Measurements from ENCODE around the gene CCDC152.

The CCDC152 gene

DNA sequence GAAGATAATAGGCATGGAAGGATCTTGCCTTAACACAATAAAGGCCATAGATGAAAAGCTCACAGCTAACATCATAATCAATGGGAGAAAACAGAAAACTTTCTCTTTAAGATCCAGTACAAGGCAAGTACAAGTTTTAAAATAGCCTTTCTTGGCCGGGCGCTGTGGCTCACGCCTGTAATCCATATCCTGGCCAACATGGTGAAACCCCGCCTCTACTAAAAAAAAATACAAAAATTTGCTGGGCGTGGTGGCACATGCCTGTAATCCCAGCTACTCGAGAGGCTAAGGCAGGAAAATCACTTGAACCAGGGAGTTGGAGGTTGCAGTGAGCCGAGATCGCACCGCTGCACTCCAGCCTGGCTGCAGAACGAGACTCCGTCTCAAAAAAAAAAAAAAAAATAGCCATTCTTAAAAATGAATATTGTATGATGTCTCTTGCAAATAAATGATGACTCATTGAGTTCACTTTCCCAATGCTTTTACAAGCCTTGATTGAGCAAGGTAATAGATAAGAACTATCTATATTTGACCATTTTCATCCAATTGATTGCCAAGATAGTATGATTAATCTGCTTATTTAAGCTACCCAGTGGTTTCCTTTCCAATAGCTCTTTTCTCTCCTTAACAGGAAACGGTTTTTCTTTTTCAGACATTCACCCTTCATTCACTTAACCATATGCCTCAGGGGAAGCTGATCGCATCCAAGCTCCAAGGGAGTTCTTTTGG lies 15.8 kb downstream of the CCDC152 start:
- DNase-seq (ENCODE audit: low read depth), result no peak
- H3K4me3 ChIP-seq (ENCODE audit: low read depth, low read length), result no peak overlapping the region

DNA sequence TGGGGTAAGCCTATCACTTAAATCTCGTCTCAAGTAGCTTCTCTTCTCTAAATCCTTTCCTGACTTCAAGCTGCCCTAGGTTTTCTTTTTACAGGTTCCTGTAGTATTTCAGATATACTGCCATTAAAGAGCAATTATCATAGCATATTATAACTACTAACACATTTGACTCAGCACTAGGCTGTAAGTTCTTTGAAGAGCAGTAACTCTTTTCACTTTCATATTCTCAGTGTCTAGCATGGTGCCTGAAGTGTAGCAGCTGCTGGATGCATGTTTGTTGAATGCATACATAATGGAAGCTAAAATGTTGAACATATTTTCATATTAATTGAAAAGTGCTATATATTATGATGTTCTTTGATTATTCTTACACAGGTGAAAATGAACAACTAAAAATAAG lies 22.5 kb downstream of the CCDC152 start:
- no peak for DNase-seq (ENCODE audit: low read depth)

DNA sequence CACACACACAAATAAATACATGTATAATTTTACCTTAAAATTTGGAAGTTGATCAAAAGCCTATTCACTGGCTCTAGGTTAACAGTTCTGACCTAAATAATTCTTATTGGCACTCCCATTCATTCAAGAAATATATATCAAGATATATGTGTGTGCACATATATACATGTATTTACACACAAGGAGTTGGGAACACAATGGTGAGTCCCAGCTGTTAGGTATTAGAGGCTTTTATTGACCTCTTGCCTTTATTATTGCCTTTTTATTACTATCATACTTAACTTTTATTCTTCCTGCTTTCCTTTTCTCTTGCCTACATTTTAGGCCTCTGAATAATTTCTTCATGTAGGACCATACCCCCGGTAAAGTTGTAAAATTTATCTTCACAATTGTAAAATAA lies 25.0 kb downstream of the CCDC152 start:
- DNase-seq (ENCODE audit: low read depth), result no peak
- no peak overlapping the region for H3K4me3 ChIP-seq (ENCODE audit: low read depth, low read length)

More for the DNA sequence above, 22.5 kb downstream of the CCDC152 start:
- H3K4me3 ChIP-seq (ENCODE audit: low read depth, low read length), result no peak overlapping the region

DNA sequence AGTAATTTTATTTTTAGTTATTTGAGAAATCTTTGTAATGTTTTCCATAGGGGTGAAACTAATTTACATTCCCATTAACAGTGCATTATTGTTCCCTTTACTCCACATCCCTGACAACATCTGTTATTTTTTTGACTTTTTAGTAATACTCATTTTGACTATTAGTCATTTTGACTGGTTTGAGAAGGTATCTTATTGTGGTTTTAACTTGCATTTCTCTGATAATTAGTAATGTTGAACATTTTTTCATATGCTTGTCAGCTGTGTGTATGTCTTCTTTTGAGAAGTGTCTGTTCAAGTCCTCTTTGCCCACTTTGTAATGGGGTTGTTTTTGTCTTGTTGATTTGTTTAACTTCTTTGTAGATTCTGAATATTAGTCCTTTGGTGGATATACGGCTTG lies 27.5 kb downstream of the CCDC152 start:
- H3K4me3 ChIP-seq (ENCODE audit: low read depth, low read length), result no peak overlapping the region
- DNase-seq (ENCODE audit: low read depth), result no peak

DNA sequence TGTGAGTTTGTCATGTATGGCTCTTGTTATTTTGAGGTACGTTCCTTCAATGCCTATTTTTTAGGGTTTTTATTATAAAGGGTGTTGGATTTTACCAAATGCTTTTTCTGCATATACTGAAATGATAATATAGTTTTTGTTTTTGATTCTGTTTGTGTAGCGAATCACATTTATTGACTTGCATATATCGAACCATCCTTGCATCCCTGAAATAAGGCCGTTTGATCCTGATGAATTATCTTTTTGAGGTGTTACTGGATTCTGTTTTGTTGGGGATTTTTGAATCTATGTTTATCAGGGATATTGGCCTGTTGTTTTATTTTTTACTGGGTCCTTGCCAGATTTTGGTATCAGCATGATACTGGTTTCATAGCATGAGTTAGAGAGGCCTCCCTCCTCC lies 29.1 kb downstream of the CCDC152 start:
- no peak for DNase-seq (ENCODE audit: low read depth)
- no peak overlapping the region for H3K4me3 ChIP-seq (ENCODE audit: low read depth, low read length)

DNA sequence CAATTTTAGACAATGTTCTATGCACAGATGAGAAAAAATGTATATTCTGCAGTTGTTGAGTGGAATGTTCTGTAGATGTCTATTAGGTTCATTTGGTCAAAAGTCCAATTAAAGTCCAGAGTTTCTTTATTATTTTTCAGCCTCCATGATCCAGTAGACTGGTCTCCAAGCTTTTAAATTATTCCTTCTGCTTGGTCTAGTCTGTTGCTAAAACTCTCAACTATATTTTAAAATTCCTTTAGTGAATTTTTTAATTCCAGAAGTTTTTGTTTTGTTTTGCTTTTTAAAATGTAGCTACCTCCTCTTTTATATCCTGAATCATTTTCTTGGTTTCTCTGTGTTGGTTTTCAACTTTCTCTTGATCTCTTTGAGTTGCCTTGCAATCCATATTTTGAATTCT lies 30.5 kb downstream of the CCDC152 start:
- no peak overlapping the region for H3K4me3 ChIP-seq (ENCODE audit: low read depth, low read length)
- DNase-seq (ENCODE audit: low read depth), result no peak

DNA sequence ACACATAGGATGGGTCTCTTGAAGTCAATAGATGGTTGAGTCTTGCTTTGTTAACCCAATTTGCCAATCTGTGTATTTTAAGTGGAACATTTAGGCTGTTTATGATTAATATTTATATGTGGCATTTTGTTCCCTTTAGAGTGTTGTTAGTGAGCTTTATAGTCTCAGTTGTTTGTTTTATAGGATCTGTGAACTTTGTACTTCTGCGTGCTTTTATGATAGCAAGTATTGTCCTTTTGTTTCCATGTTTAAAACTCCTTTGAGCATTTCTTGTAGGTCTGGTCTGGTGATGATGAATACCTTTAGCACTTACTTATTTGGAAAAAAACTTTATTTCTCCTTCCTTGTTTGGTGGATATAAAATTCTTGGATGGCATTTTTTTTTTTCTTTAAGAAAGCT lies 31.2 kb downstream of the CCDC152 start:
- no peak for DNase-seq (ENCODE audit: low read depth)

DNA sequence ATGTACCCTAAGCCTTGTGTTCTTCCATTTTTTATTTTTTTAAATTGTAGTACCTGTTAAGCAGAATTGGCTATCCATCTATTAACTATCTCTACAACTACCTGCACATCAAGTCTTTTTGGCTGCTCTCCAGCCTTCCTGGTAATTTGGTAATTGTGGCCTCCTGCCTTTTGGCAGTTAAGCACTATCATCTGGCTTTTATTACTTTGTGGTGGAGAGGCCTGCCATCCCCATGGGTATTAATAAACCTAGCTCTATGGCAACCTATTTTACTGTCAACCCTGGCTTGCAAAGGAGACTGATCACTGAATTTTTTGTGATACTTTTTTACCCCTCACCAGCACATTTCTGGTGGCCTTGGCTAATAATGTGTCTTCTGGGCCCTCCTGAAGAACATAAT lies 34.5 kb downstream of the CCDC152 start:
- no peak overlapping the region for H3K4me3 ChIP-seq (ENCODE audit: low read depth, low read length)
- no peak for DNase-seq (ENCODE audit: low read depth)

More for the DNA sequence above, 31.2 kb downstream of the CCDC152 start:
- H3K4me3 ChIP-seq (ENCODE audit: low read depth, low read length), result no peak overlapping the region

DNA sequence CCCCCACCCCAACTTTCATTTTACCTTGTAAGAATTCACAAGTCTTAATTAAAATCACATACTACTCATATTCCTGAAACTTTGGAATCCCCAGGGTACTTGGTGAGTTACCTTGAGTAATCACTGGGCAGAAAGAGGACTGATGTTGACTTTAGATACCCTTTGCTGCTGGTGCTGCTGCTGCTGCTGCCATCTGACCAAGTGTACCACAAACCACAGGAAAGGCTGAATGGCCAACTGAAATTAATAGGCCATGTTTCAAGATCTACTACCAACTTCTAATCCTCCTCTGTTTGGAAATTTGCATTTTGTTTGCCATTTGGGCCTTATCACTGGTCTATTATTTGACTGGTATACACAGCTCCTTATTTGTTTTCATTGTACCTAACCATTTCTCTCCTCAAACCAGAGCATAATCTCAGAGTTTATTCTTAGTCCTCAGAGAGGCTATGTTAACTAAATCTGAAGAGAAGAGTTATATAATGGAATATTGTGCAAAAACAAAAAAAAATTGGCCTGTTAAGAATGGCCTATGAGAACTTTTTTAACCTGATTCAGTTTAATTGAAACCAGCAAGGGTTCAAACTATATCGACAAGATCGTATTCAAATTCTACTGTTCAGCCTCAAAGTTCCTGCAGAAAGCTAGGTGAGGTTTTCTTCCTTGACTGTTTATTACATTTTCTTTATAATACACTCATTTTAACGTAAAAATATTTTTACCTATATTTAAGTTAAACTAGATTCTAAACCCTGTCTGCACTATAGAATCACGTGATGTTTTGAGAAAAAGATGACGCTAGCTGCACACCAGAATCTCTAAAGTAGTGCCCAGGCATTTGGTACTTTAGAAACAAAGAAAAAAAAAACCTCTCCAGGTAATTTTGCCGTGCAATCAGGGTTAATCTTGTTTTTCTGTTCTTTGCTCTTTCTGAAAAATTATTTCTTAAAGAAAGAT lies 41.9 kb downstream of the CCDC152 start:
- H3K4me3 ChIP-seq (ENCODE audit: low read depth, low read length), result no peak overlapping the region
- no peak for DNase-seq (ENCODE audit: low read depth)

DNA sequence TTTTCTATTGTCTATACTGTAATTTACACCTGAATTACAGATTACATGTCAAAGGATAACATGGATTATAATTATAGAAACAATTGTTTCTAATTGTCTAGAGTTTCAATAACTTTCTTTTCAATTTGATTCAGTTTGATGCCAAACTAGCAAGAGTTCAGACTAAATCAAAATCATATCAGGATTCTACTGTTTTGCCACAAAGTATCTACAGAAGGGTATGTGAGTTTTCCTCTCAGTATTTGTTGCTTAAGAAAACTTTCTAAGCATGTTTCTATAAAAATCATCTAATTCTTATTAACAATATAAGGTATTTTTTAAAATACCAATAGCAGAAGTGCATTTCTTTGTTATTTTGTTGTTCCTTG lies 42.6 kb downstream of the CCDC152 start:
- no peak for DNase-seq (ENCODE audit: low read depth)

DNA sequence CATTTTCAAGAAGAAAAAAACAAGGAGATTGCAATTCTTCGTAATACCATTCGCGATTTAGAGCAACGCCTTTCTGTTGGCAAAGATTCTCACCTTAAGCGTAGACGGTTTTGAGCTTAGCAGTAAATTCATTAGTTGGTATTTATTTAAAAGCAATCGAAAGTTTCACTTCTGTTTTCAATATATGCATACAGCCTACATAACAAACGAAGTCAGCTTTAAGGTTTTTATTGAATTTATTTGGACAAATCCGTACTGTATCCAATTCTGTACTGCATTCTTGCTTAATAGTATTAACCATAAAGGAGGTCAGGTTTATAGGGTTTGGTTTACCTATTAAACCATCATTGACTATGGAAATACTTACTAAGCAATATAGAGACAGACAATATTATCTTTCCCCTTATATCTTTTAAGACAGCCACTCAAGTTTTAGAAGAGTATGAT lies 43.1 kb downstream of the CCDC152 start:
- H3K4me3 ChIP-seq (ENCODE audit: low read depth, low read length), result no peak overlapping the region

More for the DNA sequence above, 42.6 kb downstream of the CCDC152 start:
- H3K4me3 ChIP-seq (ENCODE audit: low read depth, low read length), result no peak overlapping the region

DNA sequence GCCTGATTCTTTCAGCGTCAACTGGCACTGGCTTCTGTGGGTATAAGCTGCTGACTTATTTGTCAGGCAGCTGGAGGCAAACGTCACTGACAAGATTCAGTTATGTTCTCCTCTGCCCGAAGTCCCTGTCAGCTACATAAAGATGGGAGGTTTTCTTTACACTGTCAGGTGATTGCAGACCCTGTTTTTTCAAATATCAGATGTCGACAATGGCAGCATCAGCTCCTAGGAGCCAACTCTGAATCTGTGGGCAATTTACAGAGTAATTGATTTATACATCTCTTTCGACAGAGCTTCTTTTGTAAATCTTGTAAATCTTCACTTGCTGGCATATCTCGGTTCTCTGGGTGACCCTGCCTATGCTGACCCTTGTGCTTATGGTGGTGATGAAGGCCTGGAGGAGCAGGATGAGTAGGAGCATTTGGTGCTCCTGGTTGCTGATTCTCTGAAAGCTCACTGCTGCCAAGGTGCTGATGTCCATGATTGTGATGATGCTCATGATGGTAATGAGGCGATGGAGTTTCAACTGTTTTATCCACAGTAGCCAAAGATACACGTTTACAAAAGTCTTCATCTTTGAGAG lies 44.2 kb downstream of the CCDC152 start:
- DNase-seq (ENCODE audit: low read depth), result no peak
- H3K4me3 ChIP-seq (ENCODE audit: low read depth, low read length), result no peak overlapping the region

More for the DNA sequence above, 43.1 kb downstream of the CCDC152 start:
- no peak for DNase-seq (ENCODE audit: low read depth)

DNA sequence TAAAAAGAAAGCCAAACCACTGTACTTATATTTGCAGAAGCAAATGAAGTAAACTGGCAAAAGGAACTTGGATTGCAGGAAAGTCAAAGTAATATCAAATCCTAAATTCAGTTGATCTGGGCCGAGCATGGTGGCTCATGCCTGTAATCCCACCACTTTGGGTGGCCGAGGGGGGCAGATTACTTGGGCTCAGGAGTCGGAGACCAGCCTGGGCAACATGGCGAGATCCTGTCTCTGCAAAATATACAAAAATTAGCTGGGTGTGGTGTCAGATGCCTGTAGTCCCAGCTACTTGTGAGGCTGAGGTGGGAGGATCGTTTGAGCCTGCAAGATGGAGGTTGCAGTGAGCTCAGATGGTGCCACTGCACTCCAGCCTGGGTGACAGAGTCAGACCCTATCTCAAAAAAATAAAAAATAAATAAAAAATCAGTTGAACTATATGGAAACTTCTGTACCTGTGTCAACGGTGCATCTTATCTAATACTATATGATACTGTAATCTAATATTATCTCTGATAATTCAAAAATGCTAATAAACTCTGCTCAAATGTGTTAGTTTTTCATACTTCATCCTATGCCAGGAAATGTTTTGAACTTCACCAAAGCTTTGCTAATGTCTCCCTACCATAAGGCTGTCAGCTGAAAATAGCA lies 45.0 kb downstream of the CCDC152 start:
- no peak for DNase-seq (ENCODE audit: low read depth)
- H3K4me3 ChIP-seq (ENCODE audit: low read depth, low read length), result no peak overlapping the region

DNA sequence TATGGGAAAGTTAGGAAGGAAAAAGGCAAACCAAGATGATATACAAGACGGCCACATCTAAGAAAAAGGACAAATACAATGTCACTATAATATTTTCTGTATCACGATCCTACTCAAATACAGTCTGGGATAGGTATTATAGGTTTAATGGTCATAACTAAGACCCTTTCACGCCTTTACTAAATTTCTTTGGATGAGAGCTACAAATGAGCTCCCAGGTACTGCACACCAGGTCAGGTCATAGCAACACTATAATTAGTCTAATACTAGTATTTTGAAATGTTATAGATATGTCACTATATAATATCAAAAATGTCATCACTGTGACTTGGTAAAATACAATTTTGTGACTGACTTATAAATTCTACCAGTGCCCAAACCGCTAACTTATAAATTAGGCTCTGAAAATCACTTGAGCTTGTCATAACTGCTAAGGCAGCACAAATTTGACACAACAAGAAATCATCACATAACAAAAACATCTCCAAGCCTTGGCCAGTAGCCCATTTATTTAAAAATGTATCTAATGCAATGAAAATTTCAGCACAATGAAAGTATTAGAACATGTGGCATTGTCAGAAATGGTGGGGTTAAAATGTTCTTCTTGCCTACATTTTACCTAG lies 48.2 kb downstream of the CCDC152 start:
- no peak overlapping the region for H3K4me3 ChIP-seq (ENCODE audit: low read depth, low read length)
- DNase-seq (ENCODE audit: low read depth), result no peak

DNA sequence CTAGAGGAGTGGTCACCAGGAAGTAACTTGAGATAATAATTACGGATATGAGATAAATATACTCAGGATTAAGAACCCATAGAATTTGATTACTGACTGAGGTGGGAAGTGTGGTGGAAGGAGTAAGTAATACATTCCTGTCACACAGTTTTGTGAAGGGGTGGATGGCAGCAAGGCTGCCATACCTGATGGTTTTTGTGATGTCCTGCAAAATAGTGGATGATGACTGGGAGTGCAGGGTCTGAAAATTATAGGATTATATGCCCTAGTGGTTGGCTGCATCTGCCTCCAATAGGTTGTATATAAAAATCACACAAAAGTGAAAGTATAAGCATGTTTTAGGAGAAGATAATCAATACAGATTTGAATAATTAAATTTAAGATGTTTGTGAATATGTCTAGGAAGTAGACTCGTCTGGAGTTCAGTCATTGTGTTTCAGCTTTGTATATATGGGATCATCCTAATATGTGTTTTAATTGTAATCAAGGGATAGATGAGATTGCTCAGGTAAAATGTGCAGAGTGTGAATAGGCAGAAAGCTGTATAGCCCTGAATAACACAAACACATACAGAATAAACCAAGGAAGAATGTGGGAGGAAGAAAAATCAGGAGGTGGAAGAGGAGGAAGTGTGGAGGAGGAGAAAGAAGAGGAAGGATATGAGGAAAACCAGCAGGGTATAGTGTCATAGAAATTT lies 49.5 kb downstream of the CCDC152 start:
- DNase-seq (ENCODE audit: low read depth), result no peak
- H3K4me3 ChIP-seq (ENCODE audit: low read depth, low read length), result no peak overlapping the region

DNA sequence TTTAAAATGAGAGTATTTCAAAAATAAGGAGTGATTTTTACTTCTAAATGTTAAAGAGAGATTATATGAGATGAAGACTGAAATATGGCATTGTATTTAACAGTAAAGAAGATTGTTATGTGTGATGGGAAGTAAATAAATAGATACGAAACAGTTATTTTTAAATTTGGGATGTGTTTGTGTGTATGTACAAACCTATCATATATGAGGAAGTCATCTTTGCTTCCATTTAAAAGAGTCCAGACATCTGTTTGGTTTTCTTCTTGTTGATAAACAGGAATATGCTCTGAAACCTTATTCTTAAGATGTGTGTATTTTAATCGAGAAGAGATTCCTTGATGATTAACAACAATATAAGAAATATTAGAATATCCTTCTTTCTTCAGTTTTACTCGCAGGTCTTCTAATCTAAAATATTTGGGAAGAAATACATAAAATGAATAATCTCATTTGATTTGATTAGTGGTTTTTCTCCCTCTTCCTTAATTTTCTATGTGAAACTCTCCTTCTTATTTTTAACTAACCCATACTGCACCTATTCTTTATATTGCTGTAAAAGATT lies 50.2 kb downstream of the CCDC152 start:
- DNase-seq (ENCODE audit: low read depth), result no peak
- no peak overlapping the region for H3K4me3 ChIP-seq (ENCODE audit: low read depth, low read length)

DNA sequence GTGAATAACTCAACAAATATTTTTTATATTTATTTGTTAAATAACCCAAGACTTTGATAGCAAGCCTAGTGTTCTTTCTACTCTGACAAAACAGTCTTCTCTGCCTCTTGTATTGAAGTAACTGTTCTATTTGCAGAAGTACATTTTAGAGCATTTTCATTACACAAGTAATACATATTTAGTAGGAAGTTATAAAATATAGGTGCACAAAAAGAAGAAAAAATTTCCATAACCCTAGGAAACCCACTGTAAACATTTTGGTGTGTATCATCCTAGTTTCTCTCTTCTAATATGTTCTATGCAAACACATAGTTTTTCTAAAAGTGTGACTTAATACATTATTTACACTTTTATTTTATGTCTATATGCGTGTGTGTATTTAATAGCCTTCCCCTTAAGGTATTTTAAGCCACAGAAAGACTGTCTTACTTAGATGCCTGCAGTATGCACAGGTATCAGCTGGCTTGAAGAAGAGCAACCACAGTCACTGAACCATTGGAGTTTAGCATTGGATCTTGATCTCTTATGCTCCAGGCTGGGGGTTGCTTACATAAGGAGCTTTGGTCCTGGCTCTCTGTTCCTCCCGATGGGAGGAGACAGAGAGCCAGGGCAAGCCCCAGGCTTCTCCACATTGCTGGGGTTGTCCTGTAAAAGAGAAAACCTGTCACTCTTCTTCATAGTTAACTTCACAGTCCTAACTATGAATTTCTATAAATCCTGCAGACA lies 51.3 kb downstream of the CCDC152 start:
- H3K4me3 ChIP-seq (ENCODE audit: low read depth, low read length), result no peak overlapping the region
- no peak for DNase-seq (ENCODE audit: low read depth)

Data from skeletal muscle cell (primary cell).